HG02852 (cell line): ENCODE results near the gene CYP39A1.

Experiments used
- ATAC-seq: cut with Tn5 transposase; IDR thresholded peaks from one replicate; pipeline ENCODE4 v1.9.1; 2021; ENCODE audit warnings: mild to moderate bottlenecking, moderate library complexity; ENCODE audit not compliant: unreplicated experiment

CYP39A1 gene

GRCh38 chr6:46517202-46517601 is 135.4 kb downstream of the CYP39A1 start:
- no peak for ATAC-seq

- no peak for ATAC-seq
Measured at GRCh38 chr6:46513533-46513932, 139.1 kb downstream of the CYP39A1 start.

- ATAC-seq = no peak
Measured at GRCh38 chr6:46511320-46511719, 141.3 kb downstream of the CYP39A1 start.

GRCh38 chr6:46510651-46511050 is 142.0 kb downstream of the CYP39A1 start:
- ATAC-seq = no peak

- no peak for ATAC-seq
Measured at GRCh38 chr6:46509981-46510510, 142.6 kb downstream of the CYP39A1 start.

GRCh38 chr6:46509063-46509462 is 143.6 kb downstream of the CYP39A1 start:
- no peak for ATAC-seq

GRCh38 chr6:46507426-46507825 is 145.2 kb downstream of the CYP39A1 start:
- no peak for ATAC-seq

GRCh38 chr6:46505693-46506512 is 146.7 kb downstream of the CYP39A1 start:
- no peak for ATAC-seq

GRCh38 chr6:46504242-46504641 is 148.4 kb downstream of the CYP39A1 start:
- ATAC-seq = no peak

- ATAC-seq = no peak
Measured at GRCh38 chr6:46502486-46503119, 150.0 kb downstream of the CYP39A1 start.

- ATAC-seq = no peak
Measured at GRCh38 chr6:46501136-46502089, 151.2 kb downstream of the CYP39A1 start.

GRCh38 chr6:46500382-46500781 is 152.2 kb downstream of the CYP39A1 start:
- ATAC-seq = no peak
